Measurements from ENCODE around the gene IWS1. TPM values are rescaled to one million over a fixed set of nuclear protein-coding genes. Genes with fewer than 3 reads are reported as not detected.
"Not testable (repeated sequence)": the region's sequence is repeated elsewhere in the genome, so short reads cannot be mapped to it uniquely, and the experiment has no call there.

The IWS1 gene
- polyA plus RNA-seq, 1 donor = 45.4 TPM

DNA sequence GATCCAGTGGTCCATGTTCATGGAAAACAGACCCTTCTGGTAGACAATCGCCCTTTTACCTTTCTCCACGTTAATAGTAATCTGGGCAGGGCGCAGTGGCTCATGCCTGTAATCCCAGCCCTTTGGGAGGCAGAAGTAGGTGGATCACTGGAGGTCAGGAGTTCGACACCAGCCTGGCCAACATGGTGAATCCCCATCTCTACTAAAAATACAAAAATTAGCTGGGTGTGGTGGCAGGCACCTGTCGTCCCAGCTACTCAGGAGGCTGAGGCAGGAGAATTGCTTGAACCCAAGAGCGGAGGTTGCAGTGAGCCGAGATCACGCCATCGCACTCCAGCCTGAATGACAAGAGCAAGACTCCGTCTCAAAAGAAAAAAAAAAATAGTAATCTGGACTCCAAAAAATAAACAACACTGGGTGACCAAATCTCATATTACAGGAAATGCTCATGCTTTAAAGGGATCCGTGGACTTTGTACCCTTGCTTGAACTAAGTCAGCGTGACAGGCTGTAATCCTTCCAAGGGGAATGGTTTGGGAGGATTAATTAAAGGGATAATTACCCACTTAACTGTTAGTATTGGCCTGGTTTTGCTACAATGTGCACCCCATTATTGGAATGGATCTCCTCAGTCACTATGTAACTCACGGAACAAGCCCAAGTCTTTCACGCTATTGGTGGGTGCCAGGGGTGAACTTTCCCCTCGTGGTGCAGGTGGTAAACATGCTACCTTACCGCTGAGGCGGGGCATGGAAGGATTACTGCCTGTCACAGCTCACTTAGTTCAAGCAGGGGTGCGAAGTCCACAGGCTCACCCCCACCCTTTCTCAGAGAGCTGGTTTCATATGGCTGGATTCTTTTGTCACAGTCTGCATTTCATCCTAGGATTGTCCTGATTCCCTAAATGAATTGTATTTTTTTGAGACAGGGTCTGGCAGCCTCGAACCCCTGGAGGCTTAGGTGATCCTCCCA, 71.4 kb downstream of the IWS1 start:
- DNase-seq (ENCODE audit: low read depth) = no peak

DNA sequence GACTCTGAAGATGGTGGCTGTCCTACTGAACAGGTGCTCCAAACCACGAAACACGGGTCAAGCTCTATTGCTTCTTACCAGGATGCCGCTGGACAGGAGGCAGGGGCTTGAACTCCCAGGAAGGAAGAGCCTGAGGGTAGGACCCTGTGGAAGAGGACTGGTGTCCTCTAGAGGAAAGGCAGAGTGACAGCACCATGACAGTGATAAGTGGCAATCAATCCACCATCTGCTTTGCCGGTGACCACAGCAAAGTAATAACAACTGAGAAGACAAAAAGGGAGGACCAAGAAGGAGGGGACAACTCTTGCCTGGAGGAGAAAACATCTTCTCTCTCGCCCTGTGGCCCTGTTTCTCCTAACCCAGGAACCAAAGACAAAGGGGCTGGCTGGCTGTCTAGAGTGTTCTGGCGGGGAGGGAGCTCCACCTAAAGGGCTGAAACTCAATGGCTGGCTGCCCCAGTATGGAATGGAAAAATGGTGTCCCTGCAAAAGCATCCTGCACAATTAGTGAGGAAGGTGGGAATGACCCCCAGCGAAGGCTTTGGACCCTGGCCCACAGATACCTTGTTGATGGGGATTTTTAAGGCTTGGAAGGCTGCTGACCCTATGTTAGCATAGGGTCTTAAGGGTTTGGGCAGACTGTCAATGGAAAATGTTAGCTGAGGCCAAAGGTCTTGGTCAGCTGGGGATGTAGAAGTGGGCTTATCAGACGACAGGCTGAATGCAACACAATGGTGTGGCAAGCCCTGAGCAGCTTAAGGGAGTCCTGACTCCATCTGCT, 72.7 kb downstream of the IWS1 start:
- no peak for DNase-seq (ENCODE audit: low read depth)

DNA sequence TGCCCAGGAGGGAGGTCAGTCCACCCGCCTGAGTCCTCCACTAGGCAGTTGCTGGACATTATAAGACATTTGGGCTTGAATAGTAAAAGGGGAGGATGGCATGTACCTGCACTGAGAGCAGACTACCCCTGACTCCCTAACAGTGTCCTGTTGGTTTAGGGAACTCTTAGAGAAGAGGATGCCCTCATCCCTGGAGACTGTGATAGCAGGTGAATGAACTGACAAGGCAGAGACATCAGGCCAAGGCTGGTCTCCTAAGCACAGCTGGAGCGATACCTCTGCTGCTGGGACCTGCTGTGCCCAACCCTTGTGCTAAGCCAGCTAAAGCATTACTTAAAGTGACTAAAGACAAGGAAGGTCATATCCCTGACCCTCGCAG, 73.3 kb downstream of the IWS1 start:
- no peak for DNase-seq (ENCODE audit: low read depth)

DNA sequence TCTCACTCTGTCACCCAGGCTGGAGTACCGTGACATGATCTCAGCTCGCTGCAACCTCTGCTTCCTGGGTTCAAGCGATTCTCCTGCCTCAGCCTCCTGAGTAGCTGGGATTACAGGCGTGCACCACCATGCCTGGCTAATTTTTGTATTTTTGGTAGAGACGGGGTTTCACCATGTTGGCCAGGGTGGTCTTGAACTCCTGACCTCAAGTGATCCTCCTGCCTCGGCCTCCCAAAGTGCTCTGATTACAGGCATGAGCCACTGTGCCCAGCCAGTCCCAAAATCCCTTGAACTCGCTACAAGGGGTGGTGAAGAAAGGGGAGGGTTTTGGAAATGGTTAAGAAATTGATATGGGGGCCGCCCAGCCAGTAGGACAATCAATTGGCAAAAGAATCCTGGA, 73.9 kb downstream of the IWS1 start:
- DNase-seq (ENCODE audit: low read depth) = not testable (repeated sequence)

DNA sequence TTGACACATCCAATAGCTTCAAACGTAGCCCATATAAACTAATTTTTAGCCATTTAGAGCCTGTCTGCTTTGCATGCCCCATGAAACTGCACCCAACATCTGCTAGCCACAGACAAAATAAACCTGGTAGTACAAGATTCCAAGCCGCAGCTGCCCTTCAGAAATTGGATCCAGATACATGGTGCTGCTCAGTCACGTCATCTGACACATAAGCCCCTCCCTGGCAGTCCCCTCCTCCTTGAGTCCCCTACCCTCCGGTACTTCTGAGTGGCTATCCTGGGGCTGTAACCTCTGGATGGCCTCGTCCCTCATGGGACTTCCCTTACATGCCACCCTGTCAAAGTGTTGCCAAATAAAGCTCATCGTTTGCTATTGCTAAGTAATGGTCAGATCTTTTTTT, 74.3 kb downstream of the IWS1 start:
- DNase-seq (ENCODE audit: low read depth) = no peak

DNA sequence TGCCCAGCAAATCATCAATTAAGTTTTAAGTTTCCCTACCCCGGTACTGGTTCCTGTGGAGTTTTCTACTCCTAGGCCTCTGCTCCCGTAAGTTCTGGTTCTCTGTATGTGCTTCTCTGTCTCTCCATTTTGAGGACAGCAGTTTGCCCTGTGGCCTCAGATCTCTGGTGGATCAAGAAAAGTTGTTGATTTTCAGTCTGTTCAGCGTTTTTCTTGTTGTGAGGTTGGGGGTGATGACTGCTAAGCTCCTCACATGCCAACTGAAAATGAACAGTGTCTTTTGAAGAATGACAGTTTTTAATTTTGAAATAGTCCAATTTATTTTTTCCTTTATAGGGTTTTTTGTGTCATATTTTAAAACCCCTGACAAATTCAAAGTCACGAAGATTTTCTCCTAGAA, 76.4 kb downstream of the IWS1 start:
- DNase-seq (ENCODE audit: low read depth) = no peak

DNA sequence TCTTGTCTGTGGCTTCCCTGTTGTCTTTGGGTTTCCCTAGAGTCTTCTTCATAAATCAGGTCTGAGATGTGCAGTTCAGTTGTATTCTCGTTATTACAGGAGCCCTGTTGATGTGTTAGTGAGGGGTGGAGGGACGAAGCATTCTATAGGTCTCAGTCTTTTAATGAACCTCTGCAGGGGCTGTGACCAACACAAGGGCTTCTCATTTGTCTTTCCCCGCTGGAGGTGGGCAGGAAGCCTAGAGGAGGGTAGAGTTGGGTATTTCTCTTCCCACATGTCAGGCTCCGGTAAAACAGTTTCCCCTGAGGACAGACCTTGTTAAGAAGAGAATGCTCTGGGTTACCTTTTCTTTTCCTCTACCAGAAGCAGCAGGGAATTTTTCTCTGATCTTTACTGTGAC, 76.9 kb downstream of the IWS1 start:
- DNase-seq (ENCODE audit: low read depth) = no peak

DNA sequence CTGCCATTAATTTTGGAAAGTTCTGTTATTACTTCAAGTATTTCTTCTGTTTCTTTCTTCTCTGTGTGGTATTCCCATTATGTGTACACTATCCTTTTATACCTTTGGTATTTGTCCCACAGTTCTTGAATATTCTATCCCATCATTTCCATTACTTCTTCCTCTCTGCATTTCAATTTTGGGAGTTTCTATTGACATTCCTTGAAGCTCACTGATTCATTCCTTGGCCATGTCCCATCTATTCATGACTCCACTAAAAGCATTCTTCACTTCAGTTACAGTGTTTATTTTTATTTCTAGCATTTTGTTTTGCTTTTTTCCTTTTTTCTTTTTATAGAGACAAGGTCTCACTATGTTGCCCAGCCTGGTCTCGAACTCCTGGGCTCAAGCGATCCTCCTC, 77.8 kb downstream of the IWS1 start:
- DNase-seq (ENCODE audit: low read depth) = no peak

DNA sequence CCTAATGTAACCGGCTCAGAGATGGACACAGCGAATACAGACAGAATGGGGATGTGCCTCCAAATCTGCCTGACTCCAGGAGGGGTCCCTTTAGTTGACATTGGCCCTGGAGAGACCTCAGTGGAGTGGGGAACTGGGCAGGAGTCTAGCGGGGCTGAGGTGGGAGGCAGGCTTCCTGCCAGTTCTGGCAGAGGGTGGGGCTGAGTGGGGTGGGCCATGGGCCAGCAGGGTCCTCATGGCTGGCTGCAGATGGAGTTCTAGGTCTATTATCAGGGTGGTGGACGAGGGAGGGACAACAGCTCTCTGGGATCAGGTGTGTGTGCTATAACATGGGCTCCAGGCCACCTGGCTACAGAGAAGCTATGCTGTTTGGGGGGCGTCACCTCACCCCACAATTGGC, 86.9 kb downstream of the IWS1 start:
- no peak for DNase-seq (ENCODE audit: low read depth)

DNA sequence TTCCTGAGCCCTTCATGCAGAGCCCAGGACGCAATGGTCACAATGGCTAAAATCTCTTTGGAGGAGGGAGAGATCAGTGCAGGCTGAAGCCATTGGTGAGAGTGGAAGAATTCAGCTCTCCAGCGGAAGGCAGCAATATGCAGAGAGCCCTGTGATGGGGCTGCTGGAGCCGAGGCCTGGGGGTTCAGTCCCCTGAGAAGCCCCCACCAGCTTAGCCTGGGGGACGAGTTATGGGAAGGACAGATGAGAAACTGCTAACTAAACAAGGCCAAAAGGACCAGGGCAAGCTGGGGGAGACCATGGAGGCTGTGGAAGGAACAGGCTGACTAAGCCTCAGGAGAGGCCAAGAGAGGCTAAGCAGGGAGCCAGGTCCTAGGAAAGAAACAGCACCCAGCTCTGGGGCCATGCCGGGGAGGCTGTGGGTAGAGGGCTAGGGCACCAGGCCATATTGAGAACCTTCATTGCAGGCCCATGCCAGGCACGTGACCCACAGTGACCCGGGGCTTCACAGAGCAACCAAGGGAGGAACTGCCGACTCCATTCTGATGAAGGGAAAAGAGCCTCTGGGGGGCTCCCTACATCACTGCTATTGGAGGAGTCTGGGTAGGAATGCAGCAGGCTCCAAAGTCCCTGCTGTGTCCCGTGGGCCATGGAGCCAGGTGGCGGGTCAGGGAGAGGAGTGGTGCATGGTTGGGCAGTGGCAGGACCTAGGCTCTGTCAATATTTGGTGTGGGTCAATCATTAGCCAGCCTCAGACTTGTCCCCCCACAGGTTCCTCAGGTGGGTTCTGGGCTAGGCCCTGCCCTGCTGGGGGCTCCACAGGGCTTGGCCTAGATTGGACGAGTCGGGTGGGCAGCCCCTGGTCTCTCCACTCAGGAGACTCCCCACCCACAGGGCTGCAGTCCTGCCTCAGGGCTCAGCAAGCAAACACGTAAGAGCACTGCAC, 88.2 kb downstream of the IWS1 start:
- DNase-seq (ENCODE audit: low read depth) = no peak

DNA sequence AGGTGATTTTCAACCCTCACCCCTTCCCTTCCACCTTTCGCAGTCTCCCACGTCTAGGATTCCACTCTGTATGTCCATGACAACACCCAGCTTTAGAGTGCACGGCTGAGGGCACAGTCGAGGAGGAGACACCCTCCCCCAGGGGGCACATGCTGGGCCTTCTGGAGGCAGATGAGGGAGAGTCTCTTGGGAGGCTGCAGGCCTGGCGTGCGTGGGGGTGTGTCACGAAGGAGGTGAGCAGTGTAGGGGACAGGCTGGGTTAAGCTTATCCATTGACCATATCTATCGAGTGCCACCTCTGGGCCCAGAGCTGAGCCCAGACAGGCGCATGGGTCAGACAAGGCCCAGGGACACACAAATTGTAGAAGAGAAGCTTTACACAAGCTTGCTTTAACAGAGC, 89.2 kb downstream of the IWS1 start:
- DNase-seq (ENCODE audit: low read depth) = no peak

DNA sequence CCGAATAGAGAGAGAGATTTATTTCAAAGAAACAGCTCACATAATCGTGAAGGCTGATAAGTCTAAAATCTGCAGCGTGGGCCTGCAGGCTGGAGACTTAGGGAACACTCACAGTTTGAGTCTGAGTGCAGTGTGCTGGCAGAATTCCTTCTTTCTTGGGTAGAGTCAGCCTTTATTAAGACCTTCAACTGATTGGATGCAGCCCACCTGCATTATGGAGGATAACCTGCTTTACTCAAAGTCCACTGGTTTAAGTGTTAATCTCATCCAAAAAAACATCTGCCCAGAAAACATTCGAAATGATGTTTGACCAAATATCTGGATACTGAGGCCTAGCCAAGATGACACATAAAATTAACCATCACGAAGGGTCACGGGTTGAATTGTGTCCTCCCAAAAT, 91.8 kb downstream of the IWS1 start:
- no peak for DNase-seq (ENCODE audit: low read depth)

DNA sequence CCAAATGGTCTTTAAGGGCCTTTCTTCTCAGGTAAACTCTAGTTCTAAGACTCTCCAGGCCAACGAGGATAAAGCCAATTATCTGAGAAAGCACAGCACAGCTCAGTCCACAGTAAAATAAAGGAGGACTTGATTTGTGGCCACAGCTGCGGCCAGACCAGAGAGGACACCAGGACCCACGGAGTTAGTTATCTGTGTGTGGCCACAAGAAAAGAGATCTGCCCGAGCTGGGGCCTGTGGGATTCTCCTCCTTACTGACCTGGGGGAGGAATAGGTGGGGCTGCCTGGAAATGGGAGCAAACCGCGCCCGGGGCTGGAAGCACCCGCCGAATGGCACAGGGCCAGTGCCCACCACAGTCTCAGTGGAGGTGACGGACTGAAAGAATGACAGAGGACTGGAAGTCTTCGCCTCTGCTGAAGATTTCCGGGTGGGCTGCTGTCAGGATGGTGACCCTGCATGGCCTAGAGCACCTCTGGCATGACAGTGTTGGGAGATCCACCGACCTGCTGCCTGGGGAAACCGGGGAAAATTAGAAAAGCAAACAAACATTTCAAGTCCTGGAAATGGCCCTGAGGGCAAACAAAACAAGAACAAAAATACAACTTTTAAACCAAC, 94.8 kb downstream of the IWS1 start:
- DNase-seq (ENCODE audit: low read depth) = no peak

Other genes with a start within 250 kb of the IWS1 start
- gene ERCC3, start 232.3 kb downstream of the IWS1 start, polyA plus RNA-seq (ENCODE audit: insufficient read length) = 41.5 TPM
- gene MAP3K2, start 138.5 kb downstream of the IWS1 start, polyA plus RNA-seq (ENCODE audit: insufficient read length) = 17.8 TPM
- gene PROC, start 108.1 kb downstream of the IWS1 start, polyA plus RNA-seq (ENCODE audit: insufficient read length) = 0.46 TPM
- 1.1 TPM for gene MYO7B, start 9.2 kb upstream of the IWS1 start, polyA plus RNA-seq (ENCODE audit: insufficient read length)
- 2.4 TPM for gene GPR17, start 119.7 kb upstream of the IWS1 start, polyA plus RNA-seq (ENCODE audit: insufficient read length)
- 41.3 TPM for gene LIMS2, start 149.0 kb upstream of the IWS1 start, polyA plus RNA-seq (ENCODE audit: insufficient read length)
- gene SFT2D3, start 175.0 kb upstream of the IWS1 start, polyA plus RNA-seq (ENCODE audit: insufficient read length) = not detected